H1 (cell line): ENCODE data around the gene FIGNL2. TPM values are rescaled to one million over a fixed set of nuclear protein-coding genes. Genes with fewer than 3 reads are reported as not detected.

Experiments used
- CTCF ChIA-PET: fragments of 300-600 bp; sonication (Branson Sonifier 250); formaldehyde crosslinking; loops from one replicate; lab custom pipeline; 2021; ENCODE audit not compliant: partially characterized antibody; lab: Charles Lee
- POLR2A ChIA-PET: fragments of 300-600 bp; sonication (Branson Sonifier 250); formaldehyde crosslinking; loops from one replicate; lab custom pipeline; 2021; ENCODE audit warnings: inconsistent platforms; ENCODE audit not compliant: partially characterized antibody; lab: Charles Lee
- DNase-seq, 2 experiments: peaks; one replicate each; pipeline versions ENCODE4 v3.0.0 to v3.0.0-alpha.2; 2010 to 2022; ENCODE audit warnings: low spot score in 2 of 2, low read depth in 1 of 2, mixed read lengths in 1 of 2
- FAIRE-seq: peaks from 2 replicates; lab custom pipeline; 2011; peaks lifted over from hg19 to GRCh38; lab: Jason Lieb, UNC
- H2AFZ ChIP-seq: 2 replicates; pipeline ENCODE4 v1.8.1; 2012; ENCODE audit warnings: low read length, inconsistent platforms
- H2AK5ac ChIP-seq: 2 replicates; pipeline ENCODE4 v1.6.1; 2013; ENCODE audit warnings: low read depth, low read length
- H2BK120ac ChIP-seq: replicated peaks from 2 replicates; pipeline ENCODE3; 2013; ENCODE audit warnings: low read depth, low read length, inconsistent platforms
- H2BK12ac ChIP-seq: 2 replicates; pipeline ENCODE4 v1.6.1; 2013; ENCODE audit warnings: low read depth, low read length
- H2BK15ac ChIP-seq: 2 replicates; pipeline ENCODE4 v1.6.1; 2013; ENCODE audit warnings: low read length
- H2BK20ac ChIP-seq: 2 replicates; pipeline ENCODE4 v1.6.1; 2013; ENCODE audit warnings: low read length
- H2BK5ac ChIP-seq: 2 replicates; pipeline ENCODE4 v1.6.1; 2013; ENCODE audit warnings: low read depth, low read length
- H3K14ac ChIP-seq: 2 replicates; pipeline ENCODE4 v1.6.1; 2013; ENCODE audit warnings: inconsistent platforms; ENCODE audit not compliant: insufficient read length
- H3K18ac ChIP-seq: 2 replicates; pipeline ENCODE4 v1.6.1; 2013; ENCODE audit warnings: low read length; ENCODE audit errors: extremely low read depth
- H3K23ac ChIP-seq: 2 replicates; pipeline ENCODE4 v1.6.1; 2013; ENCODE audit warnings: inconsistent platforms; ENCODE audit not compliant: insufficient read length
- H3K23me2 ChIP-seq: 2 replicates; pipeline ENCODE4 v1.6.1; 2013; ENCODE audit warnings: low read depth, low read length
- H3K27ac ChIP-seq: 2 replicates; pipeline ENCODE4 v1.6.1; 2011; ENCODE audit warnings: low read depth, low read length, inconsistent platforms
- H3K27me3 ChIP-seq, 4 experiments: replicated peaks in 1 of 4; 1 replicate in 1 of 4; 2 replicates in 3 of 4; pipeline versions ENCODE4 v1.6.1 to v1.8.1; 2011 to 2013; ENCODE audit warnings: low read length in 3 of 4, mild to moderate bottlenecking in 3 of 4, inconsistent platforms in 2 of 4, mixed read lengths in 2 of 4, moderate library complexity in 1 of 4; ENCODE audit not compliant: control insufficient read depth in 3 of 4, insufficient read depth in 3 of 4; ENCODE audit errors: extremely low read depth in 1 of 4
- H3K36me3 ChIP-seq, 4 experiments: 2 replicates each; pipeline versions ENCODE4 v1.6.1 to v1.8.1; 2011 to 2013; ENCODE audit warnings: mild to moderate bottlenecking in 4 of 4, low read length in 3 of 4, moderate library complexity in 2 of 4, control low read depth in 1 of 4, inconsistent platforms in 1 of 4; ENCODE audit not compliant: insufficient read depth in 4 of 4, control insufficient read depth in 2 of 4
- H3K4ac ChIP-seq: replicated peaks from 2 replicates; pipeline ENCODE3; 2013; ENCODE audit warnings: low read length, low read depth, mixed read lengths, inconsistent platforms; ENCODE audit not compliant: insufficient read length
- H3K4me1 ChIP-seq, 4 experiments: replicated peaks in 1 of 4; 1 replicate in 1 of 4; 2 replicates in 3 of 4; pipeline versions ENCODE4 v1.6.1 to v1.8.1; 2011 to 2013; ENCODE audit warnings: low read length in 3 of 4, inconsistent platforms in 2 of 4, mixed read lengths in 1 of 4; ENCODE audit not compliant: insufficient read depth in 4 of 4, control insufficient read depth in 3 of 4
- H3K4me2 ChIP-seq, 2 experiments: 2 replicates each; pipeline versions ENCODE4 v1.6.1 to v1.8.1; 2011 to 2013; ENCODE audit warnings: low read depth in 2 of 2, low read length in 2 of 2, control low read depth in 1 of 2, inconsistent platforms in 1 of 2, mild to moderate bottlenecking in 1 of 2; ENCODE audit not compliant: insufficient read depth in 1 of 2
- H3K4me3 ChIP-seq, 4 experiments: fragments of 200-600, 300-600 bp in 1 of 4; sonication (generic), shearing (Covaris generic), sonication (Bioruptor Twin) in 1 of 4; 2 replicates each; pipeline versions ENCODE4 v1.5.1 to v1.8.1; 2011 to 2016; ENCODE audit warnings: low read length in 4 of 4, low read depth in 3 of 4, control low read depth in 2 of 4, inconsistent platforms in 2 of 4, mild to moderate bottlenecking in 2 of 4, mixed read lengths in 1 of 4, moderate library complexity in 1 of 4; ENCODE audit not compliant: insufficient read depth in 2 of 4; ENCODE audit errors: extremely low read depth in 1 of 4
- H3K56ac ChIP-seq: replicated peaks from 2 replicates; pipeline ENCODE3; 2013; ENCODE audit warnings: low read depth, mild to moderate bottlenecking, mixed read lengths, low read length, inconsistent platforms; ENCODE audit not compliant: insufficient read length
- H3K79me1 ChIP-seq: 2 replicates; pipeline ENCODE4 v1.6.1; 2013; ENCODE audit warnings: low read depth, low read length, control low read depth
- H3K79me2 ChIP-seq, 2 experiments: 2 replicates each; pipeline versions ENCODE4 v1.6.1 to v1.8.1; 2012 to 2013; ENCODE audit warnings: low read length in 2 of 2, mild to moderate bottlenecking in 2 of 2, inconsistent platforms in 1 of 2; ENCODE audit not compliant: insufficient read depth in 2 of 2, control insufficient read depth in 1 of 2
- H3K9ac ChIP-seq, 4 experiments: replicated peaks in 1 of 4; 1 replicate in 1 of 4; 2 replicates in 3 of 4; pipeline versions ENCODE4 v1.6.1 to v1.8.1; 2011 to 2013; ENCODE audit warnings: low read depth in 3 of 4, low read length in 3 of 4, control low read depth in 2 of 4, mild to moderate bottlenecking in 2 of 4, moderate library complexity in 2 of 4, inconsistent platforms in 1 of 4; ENCODE audit errors: extremely low read depth in 1 of 4
- H3K9me3 ChIP-seq, 2 experiments: 2 replicates each; pipeline versions ENCODE4 v1.6.1 to v1.8.1; 2012 to 2013; ENCODE audit warnings: mild to moderate bottlenecking in 2 of 2, moderate library complexity in 2 of 2, control low read depth in 1 of 2, inconsistent platforms in 1 of 2, low read depth in 1 of 2, low read length in 1 of 2, mixed read lengths in 1 of 2; ENCODE audit not compliant: insufficient read depth in 2 of 2
- H4K20me1 ChIP-seq, 2 experiments: replicated peaks in 1 of 2; 2 replicates each; pipeline versions ENCODE3 to v1.8.1; 2011 to 2013; ENCODE audit warnings: inconsistent platforms in 2 of 2, low read length in 2 of 2, mild to moderate bottlenecking in 1 of 2; ENCODE audit not compliant: insufficient read depth in 2 of 2, control insufficient read depth in 1 of 2
- H4K5ac ChIP-seq: 2 replicates; pipeline ENCODE4 v1.6.1; 2013; ENCODE audit warnings: low read length, low read depth, mixed read lengths, inconsistent platforms; ENCODE audit not compliant: insufficient read length
- H4K8ac ChIP-seq: 2 replicates; pipeline ENCODE4 v1.8.0; 2013; ENCODE audit warnings: mild to moderate bottlenecking, moderate library complexity, low read length, inconsistent platforms; ENCODE audit not compliant: insufficient read depth; ENCODE audit errors: extremely low read depth
- H4K91ac ChIP-seq: replicated peaks from 2 replicates; pipeline ENCODE3; 2013; ENCODE audit warnings: low read length, mixed read lengths, inconsistent platforms; ENCODE audit not compliant: insufficient read length
- ASH2L ChIP-seq: fragments of 200-600, 300-600 bp; sonication (generic); IDR thresholded peaks from one replicate; pipeline ENCODE4 v1.7.1; 2017; ENCODE audit warnings: low read length
- BRCA1 ChIP-seq: IDR thresholded peaks from 2 replicates; pipeline ENCODE4 v1.6.1; 2012; ENCODE audit warnings: low read depth, low read length, improper control_type of control experiment
- CBX8 ChIP-seq: fragments of 300-800, 300-1000 bp; sonication (generic); IDR thresholded peaks from 2 replicates; pipeline ENCODE4 v1.7.1; 2016; ENCODE audit warnings: low read depth, low read length, borderline replicate concordance
- CHD1 ChIP-seq: IDR thresholded peaks from 2 replicates; pipeline ENCODE4 v1.6.1; 2012; ENCODE audit warnings: low read depth, low read length, improper control_type of control experiment
- JUND ChIP-seq: IDR thresholded peaks from 2 replicates; pipeline ENCODE4 v1.6.1; 2011; ENCODE audit warnings: mild to moderate bottlenecking, improper control_type of control experiment, low read length
- MAFK ChIP-seq: IDR thresholded peaks from 2 replicates; pipeline ENCODE4 v1.6.1; 2012; ENCODE audit warnings: low read depth, mild to moderate bottlenecking, improper control_type of control experiment, low read length
- SIN3A ChIP-seq, 2 experiments: IDR thresholded peaks in 1 of 2; conservative IDR thresholded peaks in 1 of 2; 2 replicates each; pipeline ENCODE4 v1.6.1; 2011 to 2012; ENCODE audit warnings: low read length in 2 of 2, improper control_type of control experiment in 1 of 2, low read depth in 1 of 2, mild to moderate bottlenecking in 1 of 2
- SIRT6 ChIP-seq: IDR thresholded peaks from one replicate; pipeline ENCODE4 v1.7.1; 2012; ENCODE audit warnings: low read length, inconsistent platforms
- TAF7 ChIP-seq: optimal IDR thresholded peaks from 2 replicates; pipeline ENCODE3; 2011; ENCODE audit warnings: low read depth, mild to moderate bottlenecking, inconsistent platforms, low read length, moderate library complexity, borderline replicate concordance
- TBP ChIP-seq: IDR thresholded peaks from 2 replicates; pipeline ENCODE4 v1.6.1; 2011; ENCODE audit warnings: low read depth, low read length, improper control_type of control experiment
- WGBS, 2 experiments: shearing (Covaris generic) in 1 of 2; methylation state at CpG; one replicate each; pipeline versions ENCODE4 v1.1.6 to v1.1.7; 2013 to 2015; ENCODE audit warnings: low lambda C conversion rate in 2 of 2, mixed read lengths in 2 of 2, inconsistent platforms in 1 of 2, low coverage in 1 of 2, missing lambda C conversion rate in 1 of 2; ENCODE audit not compliant: insufficient replicate concordance in 2 of 2, insufficient coverage in 1 of 2, insufficient read length in 1 of 2; ENCODE audit errors: extremely low coverage in 1 of 2, missing lambda C conversion rate in 1 of 2; 5-methylcytosine and 5-hydroxymethylcytosine counted together
- polyA plus RNA-seq, 7 experiments: library from polyadenylated mRNA; depleted of rRNA in 3 of 7; stranded (reverse) in 5 of 7; unstranded in 2 of 7; fragments of >200 nt in 5 of 7; fragments of 200-250 nt in 2 of 7; gene quantifications; 1 replicate in 5 of 7; 2 replicates in 1 of 7; 4 replicates in 1 of 7; pipeline versions ENCODE4 v1.2.1 to v1.2.3, GENCODE V29; 2011 to 2013; ENCODE audit warnings: missing spikeins in 2 of 7, mixed read lengths in 2 of 7
- total RNA-seq: library from RNA; stranded (reverse); fragmentation: NEBNext Ultra II Directional; extraction: Animal tissue kit (Norgen Biotek cat#: 25700); gene quantifications from 2 replicates; pipeline ENCODE4 v1.2.1, GENCODE V29; 2021

FIGNL2 gene
- total and polyA plus RNA-seq, 2 of the 8 experiments (the other 6 are each of a cell fraction or from before 2014, with no cell fraction given): 6.5 to 7.1 TPM

DNA sequence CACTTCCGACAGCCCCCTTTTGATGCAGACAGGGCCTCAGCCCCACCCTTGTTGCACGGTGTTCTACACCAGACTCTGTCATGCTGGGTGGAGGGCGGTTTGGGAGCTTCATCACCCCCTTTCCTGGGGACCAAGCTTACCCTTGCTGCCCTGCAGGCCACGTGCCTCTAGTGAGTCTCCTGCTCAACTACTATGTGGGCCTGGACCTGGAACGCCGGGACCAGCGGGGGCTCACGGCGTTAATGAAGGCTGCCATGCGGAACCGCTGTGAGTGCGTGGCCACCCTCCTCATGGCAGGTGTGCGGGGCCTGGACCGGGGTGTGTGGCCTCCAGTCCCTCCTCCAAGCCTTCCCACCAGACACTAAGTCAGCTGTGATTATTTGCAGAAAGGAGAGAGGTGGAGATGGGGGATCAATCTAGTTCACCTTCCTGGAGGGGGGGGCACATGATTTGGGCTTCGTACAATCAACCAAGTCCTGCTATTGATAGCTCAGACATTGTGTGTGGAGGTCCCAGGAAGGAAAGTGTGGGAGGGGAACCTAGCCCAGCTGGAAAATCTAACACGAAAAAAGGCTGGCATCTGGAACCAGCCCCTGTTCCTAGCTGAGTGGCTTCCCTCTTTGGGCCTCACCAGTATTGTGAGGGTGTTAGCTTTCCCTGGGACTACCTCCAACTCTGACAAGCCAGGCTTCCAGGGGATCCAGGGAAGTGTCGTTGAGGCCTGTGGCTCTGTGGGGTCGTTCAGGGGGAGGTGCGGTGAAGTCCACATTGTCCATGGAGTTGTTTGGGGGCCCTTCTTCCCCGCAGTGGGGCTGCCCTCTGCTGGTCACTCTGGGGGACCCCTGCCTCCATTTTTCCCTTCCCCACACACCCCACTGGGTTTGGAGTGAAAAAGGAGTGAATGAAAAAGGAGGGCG lies 41.0 kb upstream of the FIGNL2 start:
- Histone ChIP-seq H4K5ac (no peak overlapping the region), H2BK5ac (0 out of 2 replicates have a peak overlapping the region, but pooled peaks have one; percentile 25), H3K36me3 (no peaks in the 10 kb centered on the region; a peak in 1 of 8 replicates), H2BK20ac (0 out of 2 replicates have a peak overlapping the region, but pooled peaks have one; percentile 76), H2AK5ac (0 out of 2 replicates have a peak overlapping the region, but pooled peaks have one; percentile 45), H3K79me2 (no peaks in the 10 kb centered on the region), H2AFZ (peak overlapping the region; percentile 23; the same call in 1 of the 2 replicates), H4K91ac (peak overlapping the region; percentile 4), H3K27me3 (peaks cover 0 to 10% (median 6%) of the 10 kb centered on the region in 4 experiments; a peak in 3 of 7 replicates), H3K18ac (peak overlapping the region; percentile 38; the same call in 1 of the 2 replicates), H3K27ac (no peak overlapping the region), H3K4ac (no peak overlapping the region), H3K4me2 (no peak overlapping the region), H2BK12ac (peak overlapping the region; percentile 77; the same call in 1 of the 2 replicates), H3K4me1 (peaks cover 0 to 12% (median 5%) of the 10 kb centered on the region in 4 experiments; a peak in 6 of 7 replicates), H4K20me1 (no peaks in the 10 kb centered on the region), H3K23me2 (no peaks in the 10 kb centered on the region), H3K14ac (no peak overlapping the region), H2BK15ac (peak overlapping the region; percentile 36; the same call in 1 of the 2 replicates), H3K56ac (no peak overlapping the region), H3K23ac (no peak overlapping the region), H3K9me3 (no peaks in the 10 kb centered on the region), H2BK120ac (no peak overlapping the region), H4K8ac (no peak overlapping the region; the same call in 1 of the 2 replicates), H3K9ac (no peak overlapping the region), H3K79me1 (no peaks in the 10 kb centered on the region), H3K4me3 (no peak overlapping the region)
- ChIA-PET POLR2A (interaction anchor here (1.4 to 1.7 kb wide), 2 partner anchors 69 to 193 kb away, joined by 3 to 4 read pairs; no protein-coding TSS in a partner anchor), CTCF (interaction anchor here (0.6 to 9.1 kb wide), 41 partner anchors 9 to 467 kb away, joined by 3 to 120 read pairs (median 4); partner anchors contain the start of gene ACVRL1)
- FAIRE-seq (no peak), DNase-seq (peak in 1 of 2 experiments; percentile 72)
- WGBS, 2 experiments: 86% methylated on average over 20 of the region's 21 CpGs; no CpG with 5 or more reads in 1 of the 2 experiments
- TF ChIP-seq SIN3A (conservative IDR thresholded peaks at IDR 0.05 in 1 of 2, IDR thresholded peaks at IDR 0.05 in 1 of 2; ENCODE audit: low read depth in 1 of 2, low read length in 2 of 2) (no peak), JUND (no peak), MAFK (no peak), TBP (no peak), CHD1 (no peak), BRCA1 (no peak), SIRT6 (no peak), ASH2L (no peak), CBX8 (no peak), TAF7 (no peak)
